ENCODE measurements around the gene RHBDF2. TPM values are rescaled to one million over a fixed set of nuclear protein-coding genes. Genes with fewer than 3 reads are reported as not detected.
A peak's percentile ranks its signal among the peaks of the same experiment; 100 is the strongest.

The RHBDF2 gene
- total RNA-seq, 1 donor from 2014 or later: 12.3 TPM

DNA sequence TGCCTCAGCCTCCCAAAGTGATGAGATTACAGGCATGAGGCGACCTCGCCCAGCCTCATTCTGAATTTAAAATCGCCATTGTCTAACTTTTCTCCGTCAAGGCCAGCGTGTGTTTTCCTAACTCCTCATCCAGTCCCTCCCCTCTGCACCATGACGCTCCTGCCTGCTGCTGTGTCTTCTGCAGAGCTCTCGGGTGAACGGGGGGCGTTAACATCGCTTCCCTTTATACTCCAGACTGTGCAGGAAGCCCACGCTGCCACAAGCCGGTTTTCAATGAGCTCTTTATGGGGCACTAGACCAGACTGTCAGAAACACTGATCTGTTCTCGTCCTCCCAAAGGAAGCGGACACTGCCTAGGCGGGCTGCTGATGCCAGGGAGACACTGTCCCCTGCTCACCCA, 20.6 kb downstream of the RHBDF2 start:
- Mint-ChIP-seq H3K27me3 (no peaks in the 10 kb centered on the region), H3K4me1 (ENCODE audit: unreplicated experiment) (peaks cover 10% of the 10 kb centered on the region), H3K27ac (peak overlapping the region; percentile 66), H3K36me3 (no peaks in the 10 kb centered on the region), H3K4me3 (no peak overlapping the region), H3K9me3 (no peaks in the 10 kb centered on the region)
- no peak for TF ChIP-seq CTCF (conservative IDR thresholded peaks at IDR 0.05)
- DNase-seq (ENCODE audit: extremely low spot score, unreplicated experiment): no peak

GRCh38 chr17:76479515-76480060, 21.6 kb downstream of the RHBDF2 start:
- H3K36me3 Mint-ChIP-seq: no peaks in the 10 kb centered on the region
- no peak overlapping the region for H3K27ac Mint-ChIP-seq
- H3K4me3 Mint-ChIP-seq: no peak overlapping the region
- DNase-seq (ENCODE audit: extremely low spot score, unreplicated experiment): no peak
- no peaks in the 10 kb centered on the region for H3K27me3 Mint-ChIP-seq
- no peak for TF ChIP-seq CTCF (conservative IDR thresholded peaks at IDR 0.05)
- no peaks in the 10 kb centered on the region for H3K9me3 Mint-ChIP-seq
- peaks cover 9% of the 10 kb centered on the region for H3K4me1 Mint-ChIP-seq (ENCODE audit: unreplicated experiment)

DNA sequence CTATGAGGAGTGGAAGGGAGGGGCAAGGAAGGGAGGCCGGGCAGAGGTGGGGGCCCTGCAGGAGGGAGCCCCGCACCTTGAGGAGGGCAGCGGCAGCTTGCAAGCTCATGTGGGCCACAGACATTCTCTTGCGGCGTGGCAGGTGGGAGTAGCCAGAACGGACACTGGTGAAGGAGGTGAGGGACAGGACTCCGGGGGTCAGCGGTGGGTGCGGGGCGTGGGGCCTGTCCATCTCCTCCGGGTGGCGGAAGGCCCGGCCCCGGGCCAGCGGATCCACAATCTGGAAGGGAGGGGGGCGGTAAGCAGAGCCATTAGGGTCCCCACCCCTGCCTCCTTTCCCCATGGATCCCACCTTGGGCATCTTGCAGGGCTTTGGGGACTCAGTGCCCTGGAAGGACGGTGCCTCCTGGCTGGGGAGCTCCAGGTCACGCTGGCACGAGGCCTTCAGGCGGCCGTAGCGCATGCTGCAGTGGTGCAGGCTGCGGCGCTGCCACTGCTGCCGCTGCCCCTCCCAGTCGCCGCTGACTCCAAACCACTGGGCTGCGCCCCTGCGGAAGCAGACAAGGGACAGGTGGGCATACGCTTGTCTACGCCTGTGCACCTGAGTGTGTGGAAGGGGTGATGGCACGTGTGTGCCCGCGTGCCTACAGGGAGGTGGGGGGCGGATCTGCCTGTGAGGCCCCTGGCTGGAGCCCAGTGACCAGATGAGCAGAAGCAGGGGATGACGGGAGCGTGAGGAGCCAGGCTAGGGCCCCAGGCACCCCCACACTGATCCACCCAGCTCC, 22.3 kb downstream of the RHBDF2 start:
- no peak for TF ChIP-seq CTCF (conservative IDR thresholded peaks at IDR 0.05)
- Mint-ChIP-seq H3K4me3 (no peak overlapping the region), H3K9me3 (no peaks in the 10 kb centered on the region), H3K4me1 (ENCODE audit: unreplicated experiment) (peaks cover 5% of the 10 kb centered on the region), H3K36me3 (no peaks in the 10 kb centered on the region), H3K27me3 (no peaks in the 10 kb centered on the region), H3K27ac (no peak overlapping the region)
- no peak for DNase-seq (ENCODE audit: extremely low spot score, unreplicated experiment)

DNA sequence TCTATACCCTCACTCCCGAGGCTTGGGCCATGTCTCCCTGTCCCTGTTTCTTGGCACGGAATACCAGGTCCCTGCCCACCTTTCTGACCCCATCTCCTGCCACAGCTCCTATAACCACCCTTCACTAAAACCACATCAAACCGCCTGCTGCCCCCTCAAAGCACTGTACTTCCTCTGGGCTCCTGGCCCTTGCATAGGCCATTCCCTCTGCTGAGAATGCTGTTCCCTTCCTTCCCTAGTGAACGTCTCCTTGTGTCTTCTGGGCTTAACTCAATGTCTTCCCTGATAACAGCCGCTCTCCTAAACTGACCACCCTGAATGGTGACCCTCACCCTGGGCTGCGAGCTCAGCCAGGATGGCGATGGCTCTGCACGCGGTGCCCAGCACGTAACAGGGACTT, 23.1 kb downstream of the RHBDF2 start:
- no peaks in the 10 kb centered on the region for H3K36me3 Mint-ChIP-seq
- no peak overlapping the region for H3K4me3 Mint-ChIP-seq
- no peaks in the 10 kb centered on the region for H3K9me3 Mint-ChIP-seq
- TF ChIP-seq CTCF (conservative IDR thresholded peaks at IDR 0.05): no peak
- DNase-seq (ENCODE audit: extremely low spot score, unreplicated experiment): no peak
- H3K27me3 Mint-ChIP-seq: no peaks in the 10 kb centered on the region
- H3K27ac Mint-ChIP-seq: no peak overlapping the region
- peaks cover 5% of the 10 kb centered on the region for H3K4me1 Mint-ChIP-seq (ENCODE audit: unreplicated experiment)

- TF ChIP-seq CTCF (conservative IDR thresholded peaks at IDR 0.05): no peak
- Mint-ChIP-seq H3K4me3 (no peak overlapping the region), H3K4me1 (ENCODE audit: unreplicated experiment) (peaks cover 5% of the 10 kb centered on the region), H3K27ac (no peak overlapping the region), H3K27me3 (no peaks in the 10 kb centered on the region), H3K36me3 (no peaks in the 10 kb centered on the region), H3K9me3 (no peaks in the 10 kb centered on the region)
- DNase-seq (ENCODE audit: extremely low spot score, unreplicated experiment): no peak
Observed at GRCh38 chr17:76477576-76477975, 23.6 kb downstream of the RHBDF2 start.

Data from type B pancreatic cell (in vitro differentiated cells).